HepG2 (cell line): ENCODE measurements around the gene BAZ1A. TPM values are rescaled to one million over a fixed set of nuclear protein-coding genes. Genes with fewer than 3 reads are reported as not detected.

Source experiments
- AHDC1 ChIP-seq: sonication (generic); formaldehyde crosslinking; IDR thresholded peaks from 2 replicates; pipeline ENCODE4 v1.5.1; 2020; ENCODE audit warnings: mild to moderate bottlenecking, missing genetic modification reagents, borderline replicate concordance
- E2F2 ChIP-seq: sonication (generic); formaldehyde crosslinking; IDR thresholded peaks from 2 replicates; pipeline ENCODE4 v1.4.0; 2020; ENCODE audit warnings: missing genetic modification reagents, borderline replicate concordance
- ETS1 ChIP-seq: sonication (generic); formaldehyde crosslinking; IDR thresholded peaks from 2 replicates; pipeline ENCODE4 v1.4.0; 2020; ENCODE audit warnings: missing genetic modification reagents
- GRHL1 ChIP-seq: sonication (generic); formaldehyde crosslinking; conservative IDR thresholded peaks from 2 replicates; pipeline ENCODE4 v1.8.0; 2022; ENCODE audit warnings: missing genetic modification reagents
- MAFF ChIP-seq: IDR thresholded peaks from 2 replicates; pipeline ENCODE4 v1.6.1; 2011; ENCODE audit warnings: low read depth, low read length, improper control_type of control experiment
- MXI1 ChIP-seq: IDR thresholded peaks from 3 replicates; pipeline ENCODE4 v1.6.1; 2012; ENCODE audit warnings: low read depth, low read length, inconsistent platforms, borderline replicate concordance
- NCOR1 ChIP-seq: fragments of 200-600 bp; sonication (generic); IDR thresholded peaks from 2 replicates; pipeline ENCODE4 v1.7.0; 2017; ENCODE audit warnings: antibody characterized with exemption, low read length, borderline replicate concordance
- NKX3-1 ChIP-seq: sonication (generic); formaldehyde crosslinking; IDR thresholded peaks from 2 replicates; pipeline ENCODE4 v1.5.0; 2020; ENCODE audit warnings: missing genetic modification reagents
- SCMH1 ChIP-seq: sonication (generic); formaldehyde crosslinking; IDR thresholded peaks from 2 replicates; pipeline ENCODE4 v1.9.0; 2021; ENCODE audit warnings: missing genetic modification reagents, mild to moderate bottlenecking, borderline replicate concordance
- ZNF616 ChIP-seq: sonication (generic); formaldehyde crosslinking; IDR thresholded peaks from 2 replicates; pipeline ENCODE4 v1.5.0; 2020; ENCODE audit warnings: low read depth, mild to moderate bottlenecking, missing genetic modification reagents
- ZNF746 ChIP-seq: sonication (generic); formaldehyde crosslinking; IDR thresholded peaks from 2 replicates; pipeline ENCODE4 v1.8.0; 2022; ENCODE audit warnings: mild to moderate bottlenecking, missing genetic modification reagents
- polyA plus RNA-seq, 8 experiments: library from polyadenylated mRNA; depleted of rRNA in 3 of 8; stranded (reverse) in 7 of 8; unstranded in 1 of 8; fragments of >200 nt; fragmentation: Illumina TruSeq in 4 of 8; extraction: Trizol in 4 of 8; gene quantifications; 2 replicates each; pipeline versions ENCODE4 v1.2.1 to v1.2.3, GENCODE V29; 2011 to 2016; ENCODE audit warnings: low read depth in 4 of 8, missing spikeins in 1 of 8, mixed read lengths in 1 of 8; ENCODE audit not compliant: insufficient read depth in 1 of 8
- total RNA-seq, 5 experiments: library from RNA; depleted of rRNA; stranded (reverse); fragments of >200 nt; fragmentation: Illumina TruSeq; extraction: Trizol; gene quantifications; 2 replicates each; pipeline ENCODE4 v1.2.3, GENCODE V29; 2016; ENCODE audit warnings: low read depth in 1 of 5

BAZ1A gene
- total and polyA plus RNA-seq, 2 of the 13 experiments (the other 11 are each of a cell fraction or from before 2014, with no cell fraction given) = 20.9 to 56.8 TPM

GRCh38 chr14:34873589-34874385 is 1.4 kb downstream of the BAZ1A start (continued):
- no peak for TF ChIP-seq E2F2 (CRISPR knock-in tag)
- TF ChIP-seq ZNF616 (CRISPR knock-in tag) = peak; percentile 93; the same call in 1 of the 2 replicates
- TF ChIP-seq NKX3-1 (CRISPR knock-in tag) = peak; percentile 76
- no peak for TF ChIP-seq MAFF
- peak; percentile 62; the same call in 1 of the 3 replicates for TF ChIP-seq MXI1
- TF ChIP-seq ZNF746 (CRISPR knock-in tag) = peak; percentile 95
- peak; percentile 85 for TF ChIP-seq AHDC1 (CRISPR knock-in tag)
- TF ChIP-seq NCOR1 = no peak; the same call in 1 of the 2 replicates
- no peak for TF ChIP-seq SCMH1
- no peak for TF ChIP-seq GRHL1 (CRISPR knock-in tag)
- peak; percentile 91; the same call in 1 of the 2 replicates for TF ChIP-seq ETS1
